Inferior parietal cortex (tissue), 1 donor: ENCODE measurements around the gene CD300H.
A peak's percentile ranks its signal among the peaks of the same experiment; 100 is the strongest.

ENCODE experiments used
- DNase-seq: peaks from one replicate; pipeline ENCODE4 v3.0.0-alpha.2; 2016; ENCODE audit errors: extremely low spot score

Gene CD300H

GRCh38 chr17:74549343-74549742 lies 18.0 kb downstream of the CD300H start:
- DNase-seq = no peak

GRCh38 chr17:74547736-74548135 lies 19.6 kb downstream of the CD300H start:
- DNase-seq = no peak

GRCh38 chr17:74547264-74547663 lies 20.0 kb downstream of the CD300H start:
- DNase-seq = no peak

GRCh38 chr17:74546586-74546985 lies 20.7 kb downstream of the CD300H start:
- no peak for DNase-seq

GRCh38 chr17:74545843-74546230 lies 21.5 kb downstream of the CD300H start, which contains the start of gene CD300C:
CD300C (minus strand) TSS chr17:74546115; CDS start chr17:74545782, 333 bp downstream.
- no peak for DNase-seq

GRCh38 chr17:74544991-74545842 lies 22.1 kb downstream of the CD300H start:
- no peak for DNase-seq

- DNase-seq = no peak
Measured at GRCh38 chr17:74543891-74544760, 23.2 kb downstream of the CD300H start.

GRCh38 chr17:74543406-74543805 lies 23.9 kb downstream of the CD300H start:
- DNase-seq = no peak

GRCh38 chr17:74542727-74543383 lies 24.5 kb downstream of the CD300H start:
- DNase-seq = no peak

GRCh38 chr17:74542166-74542565 lies 25.1 kb downstream of the CD300H start:
- DNase-seq = no peak

GRCh38 chr17:74541176-74542111 lies 25.9 kb downstream of the CD300H start:
- DNase-seq = no peak

- DNase-seq = no peak
Measured at GRCh38 chr17:74539281-74539820, 28.0 kb downstream of the CD300H start.

- no peak for DNase-seq
Measured at GRCh38 chr17:74536890-74537289, 30.4 kb downstream of the CD300H start.

- DNase-seq = peak; percentile 25
Measured at GRCh38 chr17:74532115-74532514, 35.2 kb downstream of the CD300H start.

GRCh38 chr17:74531231-74531761 lies 36.0 kb downstream of the CD300H start, which contains the start of gene CD300LB:
CD300LB (minus strand) TSS chr17:74531475; CDS start chr17:74531350, 125 bp downstream.
- DNase-seq = no peak

GRCh38 chr17:74530831-74531150 lies 36.5 kb downstream of the CD300H start:
- no peak for DNase-seq

- DNase-seq = no peak
Measured at GRCh38 chr17:74529243-74529642, 38.1 kb downstream of the CD300H start.

GRCh38 chr17:74528491-74529199 lies 38.7 kb downstream of the CD300H start:
- DNase-seq = peak; percentile 15

GRCh38 chr17:74527756-74528155 lies 39.6 kb downstream of the CD300H start:
- DNase-seq = no peak

- DNase-seq = no peak
Measured at GRCh38 chr17:74527081-74527480, 40.2 kb downstream of the CD300H start.
